DMS 273 treated with DMSO at 0.1 percent for 48 hours (cell line): ENCODE measurements around the gene C17orf67.

Source experiments
- DNase-seq: peaks from one replicate; lab custom pipeline; 2025; lab: John Stamatoyannopoulos, UW

The C17orf67 gene

DNA sequence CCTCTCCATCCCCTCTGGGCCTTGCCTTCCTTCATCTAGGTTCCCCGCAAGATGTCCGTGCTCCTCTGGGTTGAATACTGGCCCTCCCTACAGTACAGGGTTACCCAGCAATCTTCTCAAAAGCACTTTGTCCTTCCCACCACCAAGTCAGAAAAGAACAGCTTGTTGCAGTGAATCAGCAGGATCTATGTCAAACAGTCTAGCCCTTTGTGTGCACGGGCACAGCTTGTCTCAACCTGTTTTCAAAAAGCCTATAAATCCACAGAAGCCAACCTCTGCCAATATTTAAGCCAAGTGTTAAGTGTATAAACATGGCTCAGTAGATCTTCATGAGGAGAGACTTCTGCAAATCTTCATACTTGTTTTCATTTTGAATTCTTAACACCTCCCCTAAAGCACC is 25.2 kb downstream of the C17orf67 start:
- peak; percentile 94 for DNase-seq

DNA sequence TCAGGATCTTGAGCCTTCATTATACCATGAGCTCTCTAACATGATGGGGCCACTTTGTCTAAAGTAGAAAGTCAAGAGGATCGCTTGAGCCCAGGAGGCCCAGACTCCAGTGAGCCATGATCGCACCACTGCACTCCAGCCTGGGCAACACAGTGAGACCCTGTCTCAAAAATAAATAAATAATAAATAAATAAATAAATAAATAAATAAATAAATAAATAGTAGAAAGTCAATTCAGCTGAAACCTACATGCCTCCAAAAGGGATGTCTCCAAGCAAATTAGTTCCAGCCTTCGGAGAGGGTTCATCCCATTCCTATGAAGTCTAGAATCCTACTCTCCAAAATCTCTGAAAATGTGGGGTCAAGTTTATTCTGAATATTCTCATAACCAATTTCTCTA is 26.0 kb downstream of the C17orf67 start:
- DNase-seq = no peak

DNA sequence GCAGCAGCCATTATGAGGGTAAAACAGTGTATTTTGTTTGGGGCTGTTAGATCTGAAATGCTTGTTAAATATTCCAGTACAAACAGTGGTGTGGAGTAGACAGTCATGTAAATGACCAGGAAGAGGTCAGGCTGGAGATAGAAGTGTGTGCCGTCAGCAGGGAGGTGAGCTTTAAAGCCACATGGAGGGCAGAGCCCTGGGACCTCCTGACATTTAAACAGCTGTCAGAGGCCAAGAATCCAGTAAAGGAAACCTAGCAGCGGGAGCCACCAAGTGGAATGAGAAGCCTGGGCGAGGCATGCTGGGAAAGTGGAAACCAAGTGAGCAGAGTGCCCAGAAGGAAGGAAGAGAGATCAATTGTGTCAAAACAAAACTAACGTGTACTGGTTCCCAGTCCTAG is 26.8 kb downstream of the C17orf67 start:
- DNase-seq = no peak

DNA sequence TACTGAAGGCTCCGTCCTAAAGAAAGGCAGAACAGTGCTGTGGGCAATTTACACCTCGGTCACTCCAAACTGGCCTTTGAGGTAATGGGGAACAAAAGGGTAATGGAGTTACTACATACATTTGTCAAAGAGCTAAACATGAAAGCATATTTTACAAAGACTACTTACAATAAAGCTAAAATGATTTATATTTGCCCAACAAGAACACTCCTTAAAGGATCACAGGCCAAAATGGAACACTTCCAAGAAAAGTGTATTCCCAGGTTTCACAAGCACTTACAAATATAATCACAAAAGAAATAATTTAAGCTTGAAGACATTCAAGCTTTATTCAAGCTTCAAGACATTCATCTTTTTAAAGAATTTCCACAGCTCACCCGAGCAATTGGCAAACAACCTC is 29.3 kb downstream of the C17orf67 start:
- DNase-seq = no peak

DNA sequence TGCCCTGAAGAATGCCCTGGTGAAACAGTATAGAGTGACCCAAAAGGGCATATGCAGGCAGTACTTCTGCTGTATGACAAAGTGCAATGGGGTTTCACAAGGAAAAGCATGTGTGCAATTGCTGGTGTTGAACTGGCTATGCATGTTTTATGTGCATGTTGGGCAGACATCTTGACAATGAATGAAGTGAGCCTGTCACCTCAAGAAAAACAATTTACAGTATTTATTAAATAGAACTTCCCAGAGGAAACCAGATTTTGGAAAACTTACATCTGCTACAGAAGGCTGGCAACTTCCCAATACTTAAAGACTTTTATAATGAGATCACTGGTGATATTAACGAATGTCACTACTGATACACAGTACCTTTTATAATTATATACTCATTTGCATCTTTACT is 30.6 kb downstream of the C17orf67 start:
- DNase-seq = no peak

DNA sequence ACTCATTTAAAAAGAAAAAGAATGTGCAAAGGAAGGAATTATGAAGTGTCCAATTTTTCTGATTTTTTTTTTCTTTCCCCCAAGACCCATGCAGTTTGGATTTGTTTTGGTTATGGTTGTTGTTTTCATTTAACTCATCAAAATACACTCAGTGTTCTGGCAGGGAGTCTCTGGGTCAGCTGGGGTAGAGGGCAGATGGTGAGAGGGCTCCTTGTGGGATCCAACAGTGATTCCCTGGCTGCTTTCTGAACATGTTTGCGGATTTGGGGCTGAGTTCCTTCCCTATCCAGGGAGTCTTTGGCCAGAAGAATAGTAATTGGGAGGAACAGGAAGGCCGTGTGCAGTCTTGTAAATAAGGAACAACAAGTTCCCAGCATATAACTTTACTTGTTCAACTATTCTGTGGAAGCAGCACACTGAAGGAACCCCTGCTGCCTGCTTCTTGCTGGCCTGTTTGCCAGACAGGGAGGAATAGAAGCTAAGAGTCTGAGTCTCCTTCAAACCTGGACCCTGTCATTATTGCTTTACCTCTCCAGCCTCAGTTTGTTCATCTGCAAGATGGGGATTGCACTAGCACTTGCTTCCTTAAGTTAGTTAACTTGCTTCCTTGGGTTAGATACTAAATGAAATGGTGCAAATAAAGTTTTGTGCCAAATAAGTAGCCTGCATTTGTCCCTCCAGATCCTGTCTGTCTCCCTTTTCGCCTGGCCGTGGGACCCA is 32.1 kb downstream of the C17orf67 start:
- peak; percentile 48 for DNase-seq

DNA sequence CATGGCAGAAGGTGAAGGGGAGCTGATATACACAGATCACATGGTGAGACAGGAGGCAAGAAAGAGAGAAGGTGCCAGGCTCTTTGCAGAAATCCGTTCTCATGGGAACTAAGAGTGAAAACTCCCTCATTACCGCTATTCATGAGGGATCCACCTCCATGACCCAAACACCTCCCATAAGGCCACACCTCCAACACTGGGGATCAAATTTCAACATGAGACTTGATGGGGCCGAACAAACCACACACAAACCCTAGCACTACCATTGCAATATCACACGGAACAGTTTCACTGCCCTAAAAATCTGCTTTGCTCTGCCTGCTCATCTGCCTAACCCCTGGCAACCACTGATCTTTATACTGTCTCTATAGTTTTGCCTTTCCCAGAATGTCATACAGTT is 34.8 kb downstream of the C17orf67 start:
- peak; percentile 47 for DNase-seq

DNA sequence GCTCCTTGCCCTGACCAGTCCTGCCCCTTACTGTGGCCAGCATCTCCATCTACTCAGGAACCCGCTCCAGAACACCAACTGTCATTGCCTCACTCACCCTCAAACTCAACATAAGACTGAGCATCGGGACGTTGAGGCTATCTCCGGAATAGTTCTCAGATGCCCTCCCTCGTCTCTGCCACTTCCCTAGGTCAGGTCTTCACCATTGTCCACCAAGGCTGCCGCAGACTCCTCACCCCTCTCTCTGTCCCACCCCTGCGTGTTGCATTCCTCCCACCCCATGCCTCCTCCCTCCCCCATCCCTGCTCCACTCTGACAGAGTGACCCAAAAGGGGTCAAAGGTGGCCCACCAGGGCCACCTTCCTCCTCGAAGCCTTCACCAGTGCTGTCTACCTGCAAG is 37.2 kb downstream of the C17orf67 start:
- DNase-seq = no peak

DNA sequence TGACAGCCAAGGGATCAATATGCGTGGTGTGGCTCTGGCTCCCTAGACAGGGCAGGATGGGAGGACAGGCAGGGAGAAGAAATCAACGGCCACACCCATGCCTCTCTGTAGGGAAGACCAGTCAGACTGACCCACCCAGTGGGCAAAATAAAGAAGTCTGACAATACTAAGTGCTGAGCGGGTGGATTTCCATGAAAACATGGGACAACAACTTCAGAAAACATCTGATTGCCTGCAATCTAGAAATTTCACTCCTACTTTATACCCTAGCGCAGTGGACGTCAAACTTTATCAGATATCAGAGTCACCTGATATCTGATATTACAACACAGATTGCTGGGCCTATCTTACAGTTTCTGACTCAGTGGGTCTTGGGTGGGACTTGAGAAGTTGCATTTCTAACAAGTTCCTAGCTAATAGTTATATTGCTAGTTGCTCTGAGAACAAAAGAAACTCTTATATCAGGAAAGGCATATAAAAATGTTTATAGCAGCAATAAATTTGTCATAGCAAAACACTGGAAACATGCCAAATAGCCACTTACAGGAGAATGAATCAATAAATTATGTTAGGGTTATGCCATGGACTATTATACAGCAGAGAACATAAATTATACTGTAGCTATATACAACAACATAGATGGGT is 38.4 kb downstream of the C17orf67 start:
- DNase-seq = no peak

DNA sequence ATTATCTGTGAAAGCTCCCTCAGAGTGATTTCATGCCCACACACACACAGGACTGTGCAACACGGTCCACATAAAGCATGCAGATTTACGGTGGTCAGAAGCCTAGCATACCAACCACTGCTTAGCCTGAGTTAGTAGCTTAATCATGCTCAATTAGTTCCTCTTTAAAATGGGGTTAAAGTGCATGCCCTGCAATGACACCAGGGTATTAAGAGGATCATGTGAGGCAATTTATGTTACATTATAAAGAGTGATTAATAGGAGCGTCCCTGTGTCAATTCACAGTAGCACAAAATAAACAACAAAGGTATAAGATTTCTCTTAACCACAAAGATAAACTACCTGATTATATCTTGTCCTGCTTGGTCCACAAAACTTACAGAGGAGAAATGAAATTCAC is 39.8 kb downstream of the C17orf67 start:
- DNase-seq = no peak

DNA sequence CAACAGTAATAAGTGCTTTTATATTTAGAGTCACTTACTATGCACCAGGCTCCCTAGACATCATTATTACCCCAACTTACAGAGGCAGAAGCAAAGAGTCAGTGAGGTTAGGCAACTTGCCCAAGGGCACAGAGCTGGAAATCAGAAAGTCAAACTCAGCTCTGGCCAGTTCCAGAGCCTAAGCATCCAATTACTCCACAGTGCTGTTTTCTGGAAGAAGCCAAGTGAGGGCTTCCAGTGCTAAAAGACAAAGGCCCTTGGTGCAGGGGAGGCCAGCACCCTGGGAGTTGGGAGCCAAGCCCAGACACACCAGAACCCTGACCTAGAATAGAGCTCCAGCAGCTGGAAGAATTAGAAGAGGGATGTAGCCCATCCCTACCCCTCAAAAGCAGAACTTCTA is 40.2 kb downstream of the C17orf67 start:
- DNase-seq = no peak

DNA sequence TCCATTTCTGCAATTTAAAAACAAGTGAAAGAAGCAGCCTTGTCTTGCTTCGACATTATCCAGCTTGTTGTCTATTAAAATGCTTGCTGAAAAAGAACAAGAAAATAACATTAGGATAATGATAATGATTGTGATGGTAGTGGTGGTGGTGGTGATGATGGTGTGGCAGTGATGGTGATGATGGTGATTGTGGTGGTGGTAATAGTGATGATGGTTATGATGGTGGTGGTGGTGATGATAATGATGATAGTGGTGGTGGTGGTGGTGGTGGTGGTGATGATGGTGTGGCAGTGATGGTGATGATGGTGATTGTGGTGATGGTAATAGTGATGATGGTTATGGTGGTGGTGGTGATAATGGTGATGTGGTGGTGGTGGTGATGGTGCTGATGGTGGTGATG is 41.5 kb downstream of the C17orf67 start:
- DNase-seq = no peak

DNA sequence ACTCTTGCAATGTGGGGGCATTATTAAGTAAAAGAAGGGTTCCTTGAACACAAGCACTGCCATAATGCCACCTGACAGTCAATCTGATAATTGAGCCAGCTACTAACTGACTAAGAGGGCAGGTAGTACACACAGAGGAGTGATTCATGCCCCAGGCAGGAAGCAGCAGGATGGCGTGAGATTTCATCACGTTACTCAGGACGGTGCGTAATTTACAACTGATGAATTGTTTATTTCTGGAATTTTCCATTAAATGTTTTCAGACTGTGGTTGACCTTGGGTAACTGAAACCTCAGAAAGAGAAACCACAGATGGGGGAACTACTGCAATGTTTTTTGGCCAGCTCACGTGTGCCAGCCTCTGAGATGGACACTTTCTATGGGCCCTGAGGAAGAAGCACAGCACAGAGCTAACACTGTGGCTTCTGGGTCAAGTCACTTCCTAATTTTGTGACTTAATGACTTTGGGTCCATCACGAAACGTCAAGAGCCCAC is 46.7 kb downstream of the C17orf67 start:
- DNase-seq = no peak

DNA sequence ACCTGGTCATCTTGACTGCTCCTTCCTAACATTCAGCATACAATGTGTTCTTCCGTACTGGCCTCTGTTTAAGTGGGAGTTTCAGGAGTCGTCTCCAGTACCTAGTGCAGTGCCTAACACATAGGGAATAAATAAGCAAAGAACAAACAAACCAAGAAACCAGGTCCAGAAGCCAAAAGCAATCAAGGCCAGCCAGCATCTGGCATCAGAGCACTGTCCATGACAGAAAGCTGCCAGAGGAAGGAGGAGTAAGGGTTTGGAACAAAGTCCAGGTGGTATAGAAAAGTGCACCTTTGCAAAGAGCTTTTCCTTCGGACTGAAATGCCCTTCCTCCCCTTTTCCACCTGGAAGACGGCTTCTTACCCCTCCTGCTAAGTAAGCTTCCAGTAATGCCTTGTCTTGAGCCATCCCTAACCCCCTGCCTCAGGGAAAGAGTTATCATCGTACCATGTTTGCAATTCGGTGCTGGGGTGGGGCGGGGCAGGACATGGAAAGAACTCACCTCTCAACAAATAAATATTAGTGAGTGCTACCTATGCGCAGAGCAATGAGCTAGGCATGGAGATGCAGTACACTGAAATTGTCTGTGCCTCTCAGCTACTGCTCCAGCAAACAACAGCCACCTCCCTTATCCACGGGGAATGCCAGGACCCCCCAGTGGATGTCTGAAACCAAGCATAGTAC is 47.6 kb downstream of the C17orf67 start:
- DNase-seq = no peak

DNA sequence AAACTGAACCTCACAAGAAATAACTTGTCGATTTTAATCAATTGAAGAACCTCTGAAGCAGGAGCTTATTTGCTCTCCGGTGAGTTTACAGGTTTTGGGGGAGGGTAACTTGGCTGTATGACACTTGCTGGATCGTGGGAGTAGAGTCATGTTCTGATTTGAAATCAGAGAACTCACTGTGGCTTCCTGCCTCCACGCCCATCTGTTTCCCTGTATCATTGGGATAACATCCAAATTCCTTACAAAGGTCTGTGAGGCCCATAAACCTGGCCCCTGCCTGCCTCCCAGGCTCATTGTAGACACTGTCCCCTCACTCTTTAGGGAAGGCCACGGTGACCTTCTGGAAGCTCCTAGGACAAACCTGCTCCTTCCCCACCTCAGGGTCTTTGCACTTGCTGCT is 48.3 kb downstream of the C17orf67 start:
- DNase-seq = peak; percentile 66

DNA sequence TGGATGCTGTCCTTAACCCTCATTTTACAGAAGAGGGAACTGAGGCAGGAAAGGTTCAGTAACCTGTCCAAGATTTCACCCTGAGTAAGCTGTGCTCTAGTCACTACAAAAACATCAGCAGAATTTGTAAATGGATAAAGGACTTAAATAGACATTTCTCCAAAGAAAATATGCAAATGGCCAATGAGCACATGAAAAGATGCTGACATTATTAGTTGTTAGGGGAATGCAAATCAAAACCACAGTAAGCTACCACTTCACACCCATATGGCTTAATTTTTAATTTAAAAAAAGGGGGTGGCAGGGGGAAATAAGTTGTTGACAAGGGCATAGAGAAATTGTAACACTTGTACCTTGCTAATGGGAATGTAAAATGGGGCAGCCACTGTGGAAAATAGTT is 51.4 kb downstream of the C17orf67 start:
- DNase-seq = no peak

DNA sequence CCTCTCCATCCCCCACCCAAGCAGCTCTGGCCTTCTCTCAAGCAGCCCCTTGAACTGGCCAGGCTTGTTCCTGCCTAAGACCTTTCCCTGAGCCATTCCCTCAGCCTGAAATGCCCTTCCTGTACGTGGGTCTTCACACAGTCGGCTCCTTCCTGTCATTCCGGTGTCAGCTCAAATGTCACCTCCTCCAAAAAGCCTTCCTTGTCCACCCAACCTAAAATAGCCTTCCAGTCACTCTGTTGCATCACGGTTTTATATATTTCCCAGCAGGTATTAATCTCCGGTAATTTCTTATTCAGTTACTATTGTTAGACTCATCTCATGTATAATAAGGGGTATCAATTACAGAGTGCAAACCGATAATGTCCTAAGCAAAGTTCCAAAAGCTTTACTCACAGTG is 51.8 kb downstream of the C17orf67 start:
- no peak for DNase-seq

DNA sequence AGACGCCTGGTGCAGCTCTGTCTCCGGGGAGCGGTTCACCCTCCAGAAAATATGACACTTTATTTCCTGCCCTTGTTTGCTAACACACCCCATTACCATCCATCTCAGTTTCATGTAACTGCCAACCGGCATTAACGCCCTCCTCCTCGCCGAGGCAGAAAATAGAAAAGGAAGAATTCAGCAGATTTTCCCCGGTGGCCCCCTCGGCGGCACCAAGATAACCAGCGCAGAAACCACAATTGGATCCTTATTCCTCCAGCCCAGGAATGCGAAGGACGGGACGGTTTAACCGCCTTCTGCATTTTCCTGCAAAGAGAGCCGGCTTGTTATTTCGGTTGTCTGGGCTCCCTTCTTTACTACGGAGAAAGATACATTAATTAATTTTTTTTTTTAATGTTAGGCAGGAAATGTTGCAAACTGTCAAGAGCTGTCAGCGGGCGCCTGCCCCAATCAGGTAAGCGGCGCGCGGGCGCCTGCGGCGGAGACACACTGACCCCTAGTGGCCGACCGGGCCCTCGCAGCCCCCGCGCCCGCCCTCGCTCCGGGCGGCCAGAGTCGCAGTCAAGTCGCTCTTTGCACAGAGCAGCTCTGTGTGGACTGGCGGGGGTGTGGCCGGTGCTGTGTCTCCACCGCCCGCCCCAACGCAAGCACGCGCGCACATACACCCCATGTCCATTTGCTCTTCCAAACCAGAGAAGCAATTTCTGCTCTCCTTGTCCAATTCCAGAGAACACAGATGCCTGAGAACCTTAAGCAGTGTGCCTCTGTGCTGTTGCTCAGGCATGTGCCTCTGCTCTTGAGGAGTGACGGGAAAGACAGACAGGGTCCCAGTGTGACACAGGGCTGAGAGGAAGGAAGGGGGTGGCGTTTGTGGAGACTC is 53.6 kb downstream of the C17orf67 start:
- peak; percentile 58 for DNase-seq

DNA sequence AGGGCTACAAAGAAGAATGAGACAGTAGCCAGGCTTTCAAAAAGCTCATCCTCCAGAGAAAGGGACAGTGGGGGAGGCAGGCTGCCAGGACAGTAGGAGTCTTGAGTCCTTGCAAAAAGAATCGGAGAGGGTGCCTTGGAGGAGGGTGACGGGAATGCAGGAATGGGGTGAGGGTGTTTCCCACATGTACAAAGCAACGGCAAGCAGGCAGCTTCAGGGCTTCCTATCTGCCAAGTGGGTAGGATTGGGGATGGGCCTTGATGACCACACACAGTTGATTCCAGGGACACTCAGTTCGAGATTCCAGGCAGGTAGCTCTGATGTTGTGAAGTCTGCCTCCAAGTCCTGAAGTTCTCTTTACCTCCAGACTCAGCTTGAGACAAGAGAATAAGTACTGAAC is 54.4 kb downstream of the C17orf67 start:
- DNase-seq = no peak

DNA sequence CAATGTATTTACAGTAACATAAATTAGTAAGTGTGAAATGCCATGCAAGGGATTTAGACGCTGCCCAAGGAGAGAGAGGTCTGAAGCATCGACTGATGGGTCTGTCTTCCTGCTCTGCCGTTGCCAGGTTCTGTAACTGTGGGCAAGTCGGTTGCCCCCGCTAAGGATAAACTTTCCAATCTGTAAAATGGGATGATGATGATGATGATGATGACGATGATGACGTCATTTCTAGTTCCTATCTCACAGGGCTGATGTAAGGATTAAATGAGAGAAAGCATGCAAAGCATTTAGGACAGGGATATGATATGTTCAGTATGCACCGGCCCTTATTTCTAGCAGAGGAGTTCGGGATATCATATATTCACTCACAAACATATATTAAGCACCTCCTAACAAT is 54.8 kb downstream of the C17orf67 start:
- DNase-seq = no peak

DNA sequence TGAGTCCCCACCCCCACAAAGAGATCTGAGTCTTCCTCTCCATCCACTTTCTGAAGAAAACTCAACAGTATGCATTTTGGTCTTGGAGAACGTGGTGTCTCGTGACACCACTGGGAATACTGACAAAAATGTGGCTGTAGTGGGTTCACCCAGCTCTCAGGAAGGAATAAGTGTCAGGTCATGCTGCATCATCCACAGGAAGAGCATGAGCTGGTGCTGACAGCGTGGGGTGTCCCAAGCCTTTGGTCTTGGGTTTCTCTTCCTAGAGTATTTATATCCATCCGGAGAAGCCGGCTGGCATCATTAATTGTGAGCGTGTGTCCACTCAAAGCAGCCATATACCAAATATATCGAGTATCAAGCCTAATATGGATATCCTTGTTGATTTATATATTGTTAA is 55.9 kb downstream of the C17orf67 start:
- DNase-seq = no peak

DNA sequence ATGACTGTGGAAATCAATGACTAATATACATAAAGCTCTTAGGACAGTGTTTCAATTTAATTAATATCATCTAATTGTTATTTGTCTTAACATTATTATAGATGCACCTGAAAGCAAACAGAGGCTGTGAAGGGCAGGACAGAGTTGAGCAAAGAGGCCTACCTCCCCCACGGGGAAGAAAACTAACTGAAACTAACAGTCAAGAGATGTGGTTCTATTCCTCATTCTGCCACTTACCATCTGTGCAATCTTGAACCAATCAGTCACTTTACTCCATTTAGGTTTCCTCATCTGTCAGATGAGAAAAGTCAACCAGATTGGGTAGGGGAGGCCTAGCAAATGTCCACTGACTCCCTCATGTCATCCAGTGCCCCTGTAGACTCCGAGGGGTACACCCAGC is 59.1 kb downstream of the C17orf67 start:
- DNase-seq = no peak
